Lung (tissue), 12 donors: ENCODE results near the gene SET. TPM values are rescaled to one million over a fixed set of nuclear protein-coding genes. Genes with fewer than 3 reads are reported as not detected.
A peak's percentile ranks its signal among the peaks of the same experiment; 100 is the strongest.

Source experiments
- ATAC-seq: fragments of 200-7000 bp; cut with Tn5 transposase; one replicate; pipeline ENCODE4 v1.9.1; 2020; ENCODE audit warnings: moderate number of reproducible peaks; ENCODE audit not compliant: insufficient read depth, low FRiP score
- DNase-seq, 3 donors: peaks; one replicate each; pipeline ENCODE4 v3.0.0-alpha.2; 2013 to 2017
- H3K27ac ChIP-seq, 2 donors: one replicate each; pipeline ENCODE4 v1.5.1; 2013; ENCODE audit warnings: mild to moderate bottlenecking in 2 of 2, moderate library complexity in 2 of 2, control low read depth in 1 of 2, inconsistent platforms in 1 of 2, low read depth in 1 of 2, low read length in 1 of 2
- H3K27me3 ChIP-seq, 3 donors: one replicate each; pipeline ENCODE4 v1.5.1; 2013; ENCODE audit warnings: low read length in 2 of 3; ENCODE audit not compliant: control insufficient read depth in 3 of 3, insufficient read depth in 3 of 3
- H3K36me3 ChIP-seq, 4 donors: one replicate each; pipeline ENCODE4 v1.5.1; 2013; ENCODE audit warnings: low read length in 4 of 4, mild to moderate bottlenecking in 1 of 4, moderate library complexity in 1 of 4; ENCODE audit not compliant: control insufficient read depth in 4 of 4, insufficient read depth in 4 of 4
- H3K4me1 ChIP-seq, 5 donors: one replicate each; pipeline ENCODE4 v1.5.1; 2013; ENCODE audit warnings: low read length in 5 of 5, mild to moderate bottlenecking in 2 of 5, moderate library complexity in 1 of 5; ENCODE audit not compliant: control insufficient read depth in 5 of 5, insufficient read depth in 5 of 5
- H3K4me3 ChIP-seq: one replicate; pipeline ENCODE4 v1.5.1; 2013; ENCODE audit warnings: mild to moderate bottlenecking, control low read depth, moderate library complexity
- H3K9ac ChIP-seq, 2 donors: one replicate each; pipeline ENCODE4 v1.5.1; 2013; ENCODE audit warnings: low read length in 2 of 2, control low read depth in 1 of 2; ENCODE audit not compliant: insufficient read depth in 1 of 2
- H3K9me3 ChIP-seq, 4 donors: one replicate each; pipeline ENCODE4 v1.5.1; 2013; ENCODE audit warnings: low read length in 3 of 4, mild to moderate bottlenecking in 1 of 4, moderate library complexity in 1 of 4; ENCODE audit not compliant: control insufficient read depth in 4 of 4, insufficient read depth in 3 of 4
- WGBS, 2 donors: extraction: QIAGEN DNeasy Blood & Tissue Kit; methylation state at CpG; one replicate each; pipeline ENCODE4 v1.1.7; 2013; 5-methylcytosine and 5-hydroxymethylcytosine counted together
- polyA plus RNA-seq, 2 donors: library from polyadenylated mRNA; stranded (reverse); fragments of 200-250 nt; gene quantifications; one replicate each; pipeline ENCODE4 v1.2.1, GENCODE V29; 2013
- total RNA-seq, 2 donors: library from RNA; depleted of rRNA in 1 of 2; stranded (reverse); fragments of >200 nt in 1 of 2; gene quantifications; one replicate each; pipeline ENCODE4 v1.2.1, GENCODE V29; 2014 to 2021
- TF ChIP-seq, protein P1 (sequence below): IDR thresholded peaks from 2 replicates; pipeline ENCODE4 v1.5.1; 2012; ENCODE audit warnings: mild to moderate bottlenecking; ENCODE audit errors: control extremely low read depth, extremely low read depth
- donor health status: control.
- donor health status: control.
- donor health status: Bipolar disorder and iron deficiency.
- donor health status: healthy.
- donor health status: DM: yes; HTN: yes; CAD: no.

SET gene
- total and polyA plus RNA-seq, 4 donors = 98.0 to 364 (median 189) TPM

- WGBS, 2 donors = 89 to 92% methylated on average over 13 of the region's 13 CpGs
- H3K36me3 ChIP-seq = peaks cover 0 to 29% (median 7%) of the 10 kb centered on the region in 4 donors
- no peak for ATAC-seq
These were observed 43.6 kb downstream of the SET start for GRCh38 chr9:128732576-128732975.

DNA sequence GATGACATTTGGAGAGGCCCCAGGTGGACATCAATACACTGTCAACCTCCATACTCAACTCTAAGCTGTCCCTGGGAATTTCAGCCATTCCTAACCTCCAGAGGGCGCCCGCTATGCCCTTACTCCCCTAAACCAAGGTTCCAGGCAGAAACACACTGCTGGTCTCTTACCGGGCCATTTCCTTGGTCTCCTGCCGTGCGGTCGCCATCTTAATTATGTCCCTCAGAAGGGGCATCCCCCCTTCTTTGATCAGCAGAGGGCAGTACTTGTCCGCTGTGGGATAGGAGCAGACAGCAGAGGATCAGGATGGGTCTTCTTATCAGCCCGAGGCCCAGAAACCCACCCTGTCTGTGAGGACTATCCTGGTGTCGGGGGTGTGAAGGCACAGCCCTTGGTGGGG, 44.2 kb downstream of the SET start:
- Histone ChIP-seq H3K4me3 (no peak overlapping the region), H3K9me3 (no peaks in the 10 kb centered on the region), H3K4me1 (no peaks in the 10 kb centered on the region), H3K36me3 (peaks cover 0 to 29% (median 7%) of the 10 kb centered on the region in 4 donors), H3K27ac (peak overlapping the region in 1 of 2 donors; percentile 46), H3K9ac (peak overlapping the region; percentile 1 to 12), H3K27me3 (no peaks in the 10 kb centered on the region)
- ATAC-seq (peak; percentile 85), DNase-seq (peak; percentile 78 to 82 (median 80))
- TF ChIP-seq, protein P1, sequence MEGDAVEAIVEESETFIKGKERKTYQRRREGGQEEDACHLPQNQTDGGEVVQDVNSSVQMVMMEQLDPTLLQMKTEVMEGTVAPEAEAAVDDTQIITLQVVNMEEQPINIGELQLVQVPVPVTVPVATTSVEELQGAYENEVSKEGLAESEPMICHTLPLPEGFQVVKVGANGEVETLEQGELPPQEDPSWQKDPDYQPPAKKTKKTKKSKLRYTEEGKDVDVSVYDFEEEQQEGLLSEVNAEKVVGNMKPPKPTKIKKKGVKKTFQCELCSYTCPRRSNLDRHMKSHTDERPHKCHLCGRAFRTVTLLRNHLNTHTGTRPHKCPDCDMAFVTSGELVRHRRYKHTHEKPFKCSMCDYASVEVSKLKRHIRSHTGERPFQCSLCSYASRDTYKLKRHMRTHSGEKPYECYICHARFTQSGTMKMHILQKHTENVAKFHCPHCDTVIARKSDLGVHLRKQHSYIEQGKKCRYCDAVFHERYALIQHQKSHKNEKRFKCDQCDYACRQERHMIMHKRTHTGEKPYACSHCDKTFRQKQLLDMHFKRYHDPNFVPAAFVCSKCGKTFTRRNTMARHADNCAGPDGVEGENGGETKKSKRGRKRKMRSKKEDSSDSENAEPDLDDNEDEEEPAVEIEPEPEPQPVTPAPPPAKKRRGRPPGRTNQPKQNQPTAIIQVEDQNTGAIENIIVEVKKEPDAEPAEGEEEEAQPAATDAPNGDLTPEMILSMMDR = peak; percentile 17
- WGBS, 2 donors = 40 to 44% methylated on average over 9 of the region's 9 CpGs

More at GRCh38 chr9:128732576-128732975, 43.6 kb downstream of the SET start:
- TF ChIP-seq, protein P1 = no peak
- no peak for DNase-seq
- Histone ChIP-seq H3K4me3 (no peak overlapping the region), H3K27ac (no peak overlapping the region), H3K9ac (no peak overlapping the region), H3K4me1 (no peaks in the 10 kb centered on the region), H3K27me3 (no peaks in the 10 kb centered on the region), H3K9me3 (no peaks in the 10 kb centered on the region)

GRCh38 chr9:128735373-128735772, 46.4 kb downstream of the SET start:
- Histone ChIP-seq H3K4me3 (no peak overlapping the region), H3K27ac (no peak overlapping the region), H3K4me1 (no peaks in the 10 kb centered on the region), H3K36me3 (peaks cover 0 to 28% (median 8%) of the 10 kb centered on the region in 4 donors), H3K27me3 (no peaks in the 10 kb centered on the region), H3K9ac (no peak overlapping the region), H3K9me3 (no peaks in the 10 kb centered on the region)
- DNase-seq (peak in 1 of 3 donors; percentile 7), ATAC-seq (no peak)
- 83 to 84% methylated on average over 2 of the region's 2 CpGs for WGBS, 2 donors
- TF ChIP-seq, protein P1 = no peak

DNA sequence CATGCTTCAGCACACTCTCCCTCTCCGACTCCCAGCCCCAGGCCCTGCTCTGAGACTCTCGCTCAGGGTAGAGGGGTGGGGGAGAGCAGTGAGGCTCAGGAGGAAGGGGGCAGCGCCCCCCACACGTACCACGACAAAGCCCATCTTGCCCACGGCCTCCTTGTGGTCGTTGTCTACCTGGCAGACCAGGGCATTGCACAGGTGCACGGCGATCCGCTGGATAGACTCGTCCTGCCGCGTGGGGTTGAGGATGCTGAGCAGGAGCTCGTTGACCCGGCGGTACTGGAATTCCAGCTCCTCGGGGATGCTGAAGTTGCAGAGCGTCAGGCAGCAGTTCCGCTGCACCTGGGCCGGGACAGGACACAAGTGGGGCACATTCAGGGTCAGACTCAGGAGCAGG, 53.4 kb downstream of the SET start:
- ATAC-seq (no peak), DNase-seq (no peak)
- TF ChIP-seq, protein P1 = no peak
- H3K27ac ChIP-seq = no peak overlapping the region
- H3K4me3 ChIP-seq = no peak overlapping the region
- H3K9ac ChIP-seq = no peak overlapping the region
- H3K9me3 ChIP-seq = no peaks in the 10 kb centered on the region
- whole genome bisulfite sequencing, 2 donors = 77 to 92% methylated on average over 20 of the region's 20 CpGs
- peaks cover 9 to 20% (median 16%) of the 10 kb centered on the region in 4 donors for H3K36me3 ChIP-seq
- H3K4me1 ChIP-seq = no peaks in the 10 kb centered on the region
- no peaks in the 10 kb centered on the region for H3K27me3 ChIP-seq
